Stimulated activated CD8-positive, alpha-beta memory T cell treated with anti-CD3 and anti-CD28 coated beads, Interleukin-12 subunit alpha, Interleukin-12 subunit beta, amount 100 ng/mL, for 1 hour (primary cell): ENCODE results near the gene NT5DC2.
"Not testable (repeated sequence)": the region's sequence is repeated elsewhere in the genome, so short reads cannot be mapped to it uniquely, and the experiment has no call there.

Experiments used
- DNase-seq: peaks from one replicate; pipeline ENCODE4 v3.0.0-alpha.2; 2020; ENCODE audit warnings: low read depth

NT5DC2 gene

DNA sequence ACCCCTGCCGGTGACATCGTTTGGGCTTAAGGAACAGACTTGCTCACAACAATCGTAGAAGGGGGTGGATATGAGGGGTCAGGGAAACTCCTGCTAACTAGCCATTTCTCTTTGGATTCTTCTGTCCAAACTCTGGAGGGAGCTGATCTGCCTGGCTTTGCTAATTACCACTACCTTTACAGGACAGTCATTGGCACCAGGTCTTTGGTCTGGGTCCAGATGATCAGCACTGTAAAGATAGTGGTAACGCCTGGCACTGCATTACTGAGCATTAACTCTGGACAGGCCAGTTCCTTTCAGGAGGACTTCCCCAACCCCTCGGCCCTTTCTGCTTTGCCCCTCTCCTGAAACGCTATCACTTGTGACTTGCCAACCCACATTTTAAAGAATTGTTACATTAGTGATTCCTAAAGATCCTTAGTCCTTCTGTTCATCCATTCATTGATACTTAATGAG is 3.5 kb upstream of the NT5DC2 start:
- no peak for DNase-seq

GRCh38 chr3:52536369-52537164 is 2.9 kb upstream of the NT5DC2 start, which contains the start of gene UQCC5:
UQCC5 (plus strand) TSS chr3:52536605; CDS start chr3:52536756, 151 bp downstream.
- DNase-seq: peak; percentile 95

- DNase-seq: no peak
Measured at GRCh38 chr3:52536112-52536368, 2.4 kb upstream of the NT5DC2 start.

DNA sequence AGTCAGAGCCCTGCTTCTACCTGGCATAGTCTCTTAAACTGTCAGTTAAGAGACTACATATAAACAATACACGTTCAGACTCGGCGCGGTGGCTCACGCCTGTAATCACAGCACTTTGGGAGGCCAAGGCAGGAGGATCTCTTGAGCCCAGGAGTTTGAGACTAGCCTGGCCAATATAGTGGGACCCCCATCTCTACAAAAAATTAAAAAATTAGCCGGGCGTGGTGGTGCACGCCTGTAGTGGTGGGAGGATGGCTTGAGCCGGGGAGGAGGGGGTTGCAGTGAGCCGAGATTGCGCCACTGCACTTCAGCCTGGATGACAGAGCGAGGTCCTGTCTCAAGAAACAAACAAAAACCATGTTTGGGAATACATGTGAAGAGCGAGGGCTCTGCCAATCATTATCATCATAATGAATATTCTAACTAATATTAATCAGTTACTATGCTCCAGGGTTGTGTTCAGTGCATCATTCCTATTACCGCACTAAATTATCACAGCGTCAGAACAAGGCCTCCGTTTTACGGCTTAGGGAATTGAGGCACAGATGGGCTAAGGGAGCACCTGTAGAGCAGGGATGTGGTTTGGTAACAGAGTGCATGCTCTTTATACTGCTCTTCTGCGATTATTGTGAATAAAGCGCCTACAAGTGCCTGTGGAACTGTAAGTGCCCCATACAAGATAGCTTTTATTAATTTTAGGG is 1.9 kb upstream of the NT5DC2 start:
- DNase-seq: no peak

- DNase-seq: no peak
Measured at GRCh38 chr3:52534281-52535183, 875 bp upstream of the NT5DC2 start.

GRCh38 chr3:52532838-52533622 is 627 bp downstream of the NT5DC2 start:
- no peak for DNase-seq

DNA sequence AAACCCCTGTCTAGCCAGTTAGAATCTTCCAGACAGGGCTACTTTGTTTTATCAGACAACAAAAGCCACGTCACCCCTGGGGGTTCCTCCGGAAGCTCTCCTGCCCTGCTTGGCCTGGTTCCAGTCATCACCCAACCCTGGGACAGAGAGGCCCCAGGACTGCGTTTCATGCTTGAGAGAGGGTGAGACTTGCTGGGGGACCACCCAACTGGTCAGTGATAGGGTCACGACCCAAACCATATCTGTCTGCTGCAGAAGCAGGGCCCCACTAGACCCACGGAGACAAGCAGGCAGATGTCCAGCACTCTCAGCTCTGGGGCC is 1.2 kb downstream of the NT5DC2 start:
- DNase-seq: no peak

- no peak for DNase-seq
Measured at GRCh38 chr3:52531860-52532516, 1.7 kb downstream of the NT5DC2 start.

- DNase-seq: no peak
Measured at GRCh38 chr3:52530918-52531826, 2.5 kb downstream of the NT5DC2 start.

- DNase-seq: no peak
Measured at GRCh38 chr3:52529376-52530333, 4.0 kb downstream of the NT5DC2 start.

DNA sequence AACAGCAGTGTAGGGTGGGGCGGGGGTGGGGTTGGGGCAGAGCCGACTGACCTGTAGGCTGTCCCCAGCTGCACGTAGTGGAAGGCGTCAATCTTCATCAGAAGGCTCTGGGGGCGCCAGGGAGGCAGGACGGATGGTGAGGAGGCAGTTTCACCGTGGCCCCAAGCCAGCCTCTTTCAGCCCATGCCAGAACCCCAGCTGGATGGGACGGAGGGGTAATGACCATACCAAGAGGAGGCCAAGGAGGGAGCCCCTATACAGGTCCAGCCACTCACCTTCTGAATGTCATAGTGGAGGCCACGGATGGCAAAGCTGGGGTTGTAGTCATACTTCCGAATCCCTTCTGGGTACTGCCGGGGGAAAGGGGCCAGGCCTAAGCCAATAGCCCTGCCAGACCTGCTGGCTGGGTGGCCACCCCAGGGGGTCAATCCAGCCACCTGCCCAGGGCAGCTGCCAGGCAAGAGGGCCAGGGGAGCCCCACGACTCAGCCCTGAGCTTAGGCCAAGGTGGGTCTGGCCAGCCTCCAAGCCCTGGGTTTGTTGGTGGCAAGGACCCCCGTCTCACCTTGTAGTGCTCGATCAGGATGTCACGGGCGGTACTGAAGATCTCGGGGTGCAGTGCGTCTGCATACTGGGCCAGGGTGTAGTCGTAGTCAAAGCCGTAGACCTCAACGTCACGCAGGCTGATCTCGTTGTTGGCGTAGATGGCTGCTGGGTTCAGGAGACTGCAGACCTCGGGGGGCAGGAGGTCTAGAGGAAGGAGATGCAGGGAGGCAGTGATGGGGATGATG is 4.9 kb downstream of the NT5DC2 start:
- DNase-seq: no peak

- no peak for DNase-seq
Measured at GRCh38 chr3:52527732-52528585, 5.7 kb downstream of the NT5DC2 start.

DNA sequence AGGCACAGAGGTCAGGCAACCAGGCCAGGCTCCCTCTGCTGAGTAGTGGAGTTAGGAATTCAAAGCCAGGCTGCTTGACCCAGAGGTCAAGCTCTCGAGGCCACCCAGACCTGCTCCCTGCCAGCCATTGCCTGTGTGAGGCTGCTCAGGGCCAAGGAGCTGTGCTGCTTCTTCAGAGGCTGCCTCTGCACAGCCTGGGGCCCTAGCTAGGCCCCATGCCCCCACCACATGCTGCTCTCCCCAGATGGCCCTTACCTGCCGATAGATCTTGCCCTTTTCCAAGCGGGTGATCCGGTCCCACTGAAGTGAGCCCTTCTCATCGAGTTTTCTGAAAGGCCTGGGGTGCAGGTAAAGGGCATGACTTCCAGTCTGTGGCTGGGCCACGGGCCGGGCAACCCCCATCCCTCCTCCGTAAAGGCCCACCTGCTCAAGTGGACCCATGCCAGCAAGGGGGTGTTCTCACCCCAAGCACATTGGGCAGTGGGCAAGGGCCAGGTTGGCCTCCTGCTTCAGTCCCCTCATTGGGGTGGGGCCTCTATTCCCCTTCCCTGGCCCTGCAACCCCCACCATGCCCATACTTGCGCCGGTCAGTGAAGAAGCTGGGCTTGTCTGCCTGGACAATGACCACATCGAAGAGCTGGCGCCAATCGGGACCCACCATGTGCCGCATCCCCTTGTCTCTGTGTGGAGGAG is 6.5 kb downstream of the NT5DC2 start:
- DNase-seq: no peak

- DNase-seq: not testable (repeated sequence)
Measured at GRCh38 chr3:52526671-52527038, 7.0 kb downstream of the NT5DC2 start.

- DNase-seq: no peak
Measured at GRCh38 chr3:52525680-52526561, 7.7 kb downstream of the NT5DC2 start.
